GM13977 (cell line): ENCODE data around the gene AGT.

Experiments
- DNase-seq: peaks from one replicate; pipeline ENCODE4 v3.0.0; 2012; ENCODE audit warnings: low spot score
- in situ Hi-C: fragments of 300-500 bp; cut with MboI; formaldehyde crosslinking; loops from one replicate; pipeline ENCODE4 v1.12.0; 2022; ENCODE audit warnings: low sequenced_read_pairs, low pct_unique_long_range_greater_than_20kb, mixed read lengths, inconsistent platforms; ENCODE audit not compliant: unreplicated experiment
- TF ChIP-seq, protein P1 (sequence below): IDR thresholded peaks from 2 replicates; pipeline ENCODE4 v1.5.1; 2012; ENCODE audit warnings: mild to moderate bottlenecking, control low read depth; ENCODE audit not compliant: insufficient read depth; ENCODE audit errors: extremely low read depth, missing control alignments

Gene AGT

DNA sequence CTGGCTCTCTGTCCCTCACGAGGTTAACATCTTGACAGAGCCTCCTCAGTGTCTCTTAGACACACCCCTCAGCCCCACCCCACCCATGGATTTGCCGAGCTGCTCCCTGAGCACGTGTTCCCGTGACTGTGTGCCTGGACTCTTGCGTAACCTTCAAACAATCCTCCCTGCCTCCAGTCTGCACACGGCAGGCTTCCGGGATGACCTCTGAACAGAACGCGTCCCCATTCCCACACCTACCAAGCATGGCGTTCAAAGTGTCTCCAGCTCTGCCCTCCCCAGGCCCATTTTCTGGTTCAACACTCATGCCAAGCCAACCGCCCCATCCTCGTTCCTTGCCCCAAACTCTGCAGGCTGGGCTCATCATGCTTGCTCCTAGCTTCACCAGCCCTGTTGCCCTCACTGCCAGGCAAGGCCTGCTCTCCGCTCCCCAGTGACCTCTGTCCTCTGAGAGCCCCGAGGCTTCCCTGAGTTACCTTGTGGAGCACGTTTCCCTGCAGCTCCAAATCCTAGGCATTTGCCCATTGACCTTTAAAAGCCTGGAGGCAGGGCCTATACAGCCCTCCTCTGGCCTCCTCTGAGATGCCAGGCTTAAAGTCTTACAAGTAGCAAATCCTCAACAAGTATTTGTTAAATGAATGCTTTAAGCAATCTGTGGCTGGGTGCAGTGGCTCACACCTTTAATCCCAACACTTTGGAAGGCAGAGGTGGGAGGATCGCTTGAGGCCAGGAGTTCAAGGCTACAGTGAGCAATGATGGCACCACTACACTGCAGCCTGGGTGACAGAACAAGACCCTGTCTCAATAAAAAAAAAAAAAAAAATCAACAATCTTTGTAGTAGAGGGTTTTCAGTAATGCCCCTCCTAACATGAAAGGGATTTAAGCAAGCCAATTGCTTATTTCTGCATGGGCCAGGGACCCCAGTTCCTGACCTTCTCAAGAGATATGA is 5.0 kb downstream of the AGT start:
- TF ChIP-seq, protein P1, sequence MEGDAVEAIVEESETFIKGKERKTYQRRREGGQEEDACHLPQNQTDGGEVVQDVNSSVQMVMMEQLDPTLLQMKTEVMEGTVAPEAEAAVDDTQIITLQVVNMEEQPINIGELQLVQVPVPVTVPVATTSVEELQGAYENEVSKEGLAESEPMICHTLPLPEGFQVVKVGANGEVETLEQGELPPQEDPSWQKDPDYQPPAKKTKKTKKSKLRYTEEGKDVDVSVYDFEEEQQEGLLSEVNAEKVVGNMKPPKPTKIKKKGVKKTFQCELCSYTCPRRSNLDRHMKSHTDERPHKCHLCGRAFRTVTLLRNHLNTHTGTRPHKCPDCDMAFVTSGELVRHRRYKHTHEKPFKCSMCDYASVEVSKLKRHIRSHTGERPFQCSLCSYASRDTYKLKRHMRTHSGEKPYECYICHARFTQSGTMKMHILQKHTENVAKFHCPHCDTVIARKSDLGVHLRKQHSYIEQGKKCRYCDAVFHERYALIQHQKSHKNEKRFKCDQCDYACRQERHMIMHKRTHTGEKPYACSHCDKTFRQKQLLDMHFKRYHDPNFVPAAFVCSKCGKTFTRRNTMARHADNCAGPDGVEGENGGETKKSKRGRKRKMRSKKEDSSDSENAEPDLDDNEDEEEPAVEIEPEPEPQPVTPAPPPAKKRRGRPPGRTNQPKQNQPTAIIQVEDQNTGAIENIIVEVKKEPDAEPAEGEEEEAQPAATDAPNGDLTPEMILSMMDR: no peak
- in situ Hi-C loops: no loop called here
- DNase-seq: no peak

GRCh38 chr1:230707732-230708630 is 5.9 kb downstream of the AGT start:
- in situ Hi-C loops: no loop called here
- DNase-seq: no peak
- TF ChIP-seq, protein P1: no peak

- in situ Hi-C loops: no loop called here
- TF ChIP-seq, protein P1: no peak
Measured at GRCh38 chr1:230706887-230707731, 6.8 kb downstream of the AGT start.

GRCh38 chr1:230706020-230706699 is 7.8 kb downstream of the AGT start:
- TF ChIP-seq, protein P1: no peak
- no peak for DNase-seq
- in situ Hi-C loops: no loop called here

More at GRCh38 chr1:230706887-230707731, 6.8 kb downstream of the AGT start:
- no peak for DNase-seq

GRCh38 chr1:230705289-230706019 is 8.5 kb downstream of the AGT start:
- DNase-seq: no peak
- TF ChIP-seq, protein P1: no peak
- in situ Hi-C loops: no loop called here
